IMR-90 (cell line): Measurements from ENCODE around the gene AJAP1. TPM values are rescaled to one million over a fixed set of nuclear protein-coding genes. Genes with fewer than 3 reads are reported as not detected.

Experiments used
- ATAC-seq: fragments of 200-7000 bp; cut with Tn5 transposase; 2 replicates; pipeline ENCODE4 v1.9.1; 2020; ENCODE audit warnings: low read depth, mild to moderate bottlenecking, moderate library complexity
- BruUV-seq: library from RNA; stranded (reverse); fragments of 400-500 nt; replicated peaks from 2 replicates; lab custom pipeline; 2021; lab: Mats Ljungman, UMichigan
- CTCF ChIA-PET: fragments of 300-600 bp; formaldehyde crosslinking; extraction: SDS; loops from one replicate; lab custom pipeline; 2021; ENCODE audit warnings: antibody characterized with exemption; lab: Yijun Ruan, JAX
- POLR2A ChIA-PET: fragments of 300-600 bp; sonication (Branson Sonifier 250); formaldehyde crosslinking; loops from one replicate; lab custom pipeline; 2022; ENCODE audit warnings: antibody characterized with exemption; ENCODE audit not compliant: unreplicated experiment; lab: Charles Lee
- DNase-seq: peaks from one replicate; pipeline ENCODE4 v3.0.0; 2013
- H2AFZ ChIP-seq: replicated peaks from 2 replicates; pipeline ENCODE3; 2013; ENCODE audit warnings: low read length, mild to moderate bottlenecking; ENCODE audit not compliant: poor library complexity
- H2AK5ac ChIP-seq: 2 replicates; pipeline ENCODE4 v1.6.1; 2013; ENCODE audit warnings: low read depth, low read length, inconsistent platforms
- H2AK9ac ChIP-seq: replicated peaks from 2 replicates; pipeline ENCODE3; 2013; ENCODE audit warnings: mild to moderate bottlenecking, low read depth, low read length, moderate library complexity; ENCODE audit not compliant: poor library complexity
- H2BK120ac ChIP-seq: 2 replicates; pipeline ENCODE4 v1.6.1; 2013; ENCODE audit warnings: low read depth, low read length, inconsistent platforms
- H2BK15ac ChIP-seq: 3 replicates; pipeline ENCODE4 v1.6.1; 2013; ENCODE audit warnings: low read depth, low read length, inconsistent platforms
- H2BK20ac ChIP-seq: 2 replicates; pipeline ENCODE4 v1.6.1; 2013; ENCODE audit warnings: low read depth, mild to moderate bottlenecking, inconsistent platforms, low read length, moderate library complexity
- H2BK5ac ChIP-seq: 2 replicates; pipeline ENCODE4 v1.6.1; 2013; ENCODE audit warnings: mild to moderate bottlenecking, low read depth, low read length, inconsistent platforms; ENCODE audit not compliant: poor library complexity, severe bottlenecking
- H3K14ac ChIP-seq: replicated peaks from 2 replicates; pipeline ENCODE4 v1.6.1; 2013; ENCODE audit warnings: low read depth, low read length, inconsistent platforms
- H3K18ac ChIP-seq: 2 replicates; pipeline ENCODE4 v1.6.1; 2013; ENCODE audit warnings: low read depth, low read length, control low read depth
- H3K23ac ChIP-seq: 2 replicates; pipeline ENCODE4 v1.6.1; 2013; ENCODE audit warnings: low read depth, low read length, inconsistent platforms
- H3K27ac ChIP-seq: 2 replicates; pipeline ENCODE4 v1.5.1; 2013; ENCODE audit warnings: mild to moderate bottlenecking, control low read depth, low read length; ENCODE audit not compliant: insufficient read depth
- H3K27me3 ChIP-seq: 2 replicates; pipeline ENCODE4 v1.6.1; 2013; ENCODE audit warnings: low read length; ENCODE audit not compliant: control insufficient read depth, insufficient read depth
- H3K36me3 ChIP-seq: 2 replicates; pipeline ENCODE4 v1.6.1; 2013; ENCODE audit warnings: low read length, mixed read lengths; ENCODE audit not compliant: control insufficient read depth, insufficient read depth
- H3K4ac ChIP-seq: 2 replicates; pipeline ENCODE4 v1.6.1; 2013; ENCODE audit warnings: low read depth, low read length, inconsistent platforms
- H3K4me1 ChIP-seq: 2 replicates; pipeline ENCODE4 v1.6.1; 2013; ENCODE audit warnings: low read length, mixed read lengths; ENCODE audit not compliant: control insufficient read depth, insufficient read depth
- H3K4me2 ChIP-seq: 2 replicates; pipeline ENCODE4 v1.6.1; 2013; ENCODE audit warnings: low read depth, mild to moderate bottlenecking, control low read depth, low read length, moderate library complexity
- H3K4me3 ChIP-seq: 2 replicates; pipeline ENCODE4 v1.5.1; 2013; ENCODE audit warnings: low read depth, mild to moderate bottlenecking, control low read depth, low read length, moderate library complexity; ENCODE audit not compliant: insufficient read depth
- H3K56ac ChIP-seq: 2 replicates; pipeline ENCODE4 v1.6.1; 2013; ENCODE audit warnings: low read length, inconsistent platforms; ENCODE audit not compliant: insufficient read depth; ENCODE audit errors: extremely low read depth
- H3K79me1 ChIP-seq, 2 experiments: 2 replicates each; pipeline ENCODE4 v1.6.1; 2013; ENCODE audit warnings: low read length in 2 of 2, inconsistent platforms in 1 of 2, low read depth in 1 of 2
- H3K9ac ChIP-seq: 2 replicates; pipeline ENCODE4 v1.6.1; 2013; ENCODE audit warnings: low read depth, low read length, control low read depth
- H3K9me1 ChIP-seq: 2 replicates; pipeline ENCODE4 v1.6.1; 2013; ENCODE audit warnings: low read length, inconsistent platforms; ENCODE audit not compliant: insufficient read depth
- H3K9me3 ChIP-seq: 2 replicates; pipeline ENCODE4 v1.6.1; 2013; ENCODE audit warnings: low read length; ENCODE audit not compliant: control insufficient read depth, insufficient read depth
- H4K20me1 ChIP-seq: 2 replicates; pipeline ENCODE4 v1.6.1; 2013; ENCODE audit warnings: low read length, inconsistent platforms; ENCODE audit not compliant: insufficient read depth
- H4K5ac ChIP-seq: 2 replicates; pipeline ENCODE4 v1.6.1; 2013; ENCODE audit warnings: mild to moderate bottlenecking, low read depth, low read length, control low read depth
- H4K8ac ChIP-seq, 2 experiments: 2 replicates each; pipeline ENCODE4 v1.6.1; 2013; ENCODE audit warnings: low read depth in 2 of 2, low read length in 2 of 2, control low read depth in 1 of 2, inconsistent platforms in 1 of 2
- H4K91ac ChIP-seq: 2 replicates; pipeline ENCODE4 v1.6.1; 2013; ENCODE audit warnings: low read depth, low read length, inconsistent platforms; ENCODE audit not compliant: insufficient read depth
- ELK1 ChIP-seq: fragments of 150-350 bp; IDR thresholded peaks from 2 replicates; pipeline ENCODE4 v1.6.1; 2016; ENCODE audit warnings: low read depth, mild to moderate bottlenecking, low read length, moderate library complexity, borderline replicate concordance
- FOS ChIP-seq: fragments of 150-350 bp; IDR thresholded peaks from 2 replicates; pipeline ENCODE4 v1.6.1; 2016; ENCODE audit warnings: low read depth, low read length
- POLR2A ChIP-seq: IDR thresholded peaks from 2 replicates; pipeline ENCODE4 v1.6.1; 2012; ENCODE audit warnings: mild to moderate bottlenecking, low read depth, low read length
- WGBS, 2 experiments: methylation state at CpG; one replicate each; pipeline versions ENCODE4 v1.1.5 to v1.1.7; 2013; ENCODE audit warnings: missing lambda C conversion rate in 2 of 2; ENCODE audit not compliant: insufficient read length in 1 of 2; ENCODE audit errors: extremely low coverage in 2 of 2; 5-methylcytosine and 5-hydroxymethylcytosine counted together
- dilution Hi-C: fragments of 300-500 bp; cut with HindIII; formaldehyde crosslinking; loops from one replicate; pipeline ENCODE4 v1.14.3; 2018; ENCODE audit warnings: low sequenced_read_pairs; ENCODE audit not compliant: unreplicated experiment
- in situ Hi-C: fragments of 300-500 bp; cut with MboI; formaldehyde crosslinking; loops from 3 replicates; pipeline ENCODE4 v1.14.3; 2019; ENCODE audit warnings: low sequenced_read_pairs, inconsistent platforms, mixed read lengths
- intact Hi-C: fragments of 100-400 bp; cut with micrococcal nuclease; formaldehyde crosslinking; loops from 2 replicates; pipeline ENCODE4 v1.10.0; 2022
- polyA plus RNA-seq, 3 experiments: library from polyadenylated mRNA; depleted of rRNA; stranded (reverse); fragments of >200 nt; gene quantifications; 2 replicates each; pipeline ENCODE4 v1.2.3, GENCODE V29; 2012; ENCODE audit warnings: low replicate concordance in 1 of 3
- total RNA-seq: library from RNA; depleted of rRNA; stranded (reverse); fragments of >200 nt; gene quantifications from 2 replicates; pipeline ENCODE4 v1.2.3, GENCODE V29; 2012
- TF ChIP-seq, protein P1 (sequence below): conservative IDR thresholded peaks from 2 replicates; pipeline ENCODE4 v1.5.1; 2012; ENCODE audit warnings: mild to moderate bottlenecking, low read depth, low read length, improper control_type of control experiment

Gene AJAP1
- total and polyA plus RNA-seq, 2 of the 4 experiments (the other 2 are of a cell fraction), result under 0.01 to 0.02 TPM

DNA sequence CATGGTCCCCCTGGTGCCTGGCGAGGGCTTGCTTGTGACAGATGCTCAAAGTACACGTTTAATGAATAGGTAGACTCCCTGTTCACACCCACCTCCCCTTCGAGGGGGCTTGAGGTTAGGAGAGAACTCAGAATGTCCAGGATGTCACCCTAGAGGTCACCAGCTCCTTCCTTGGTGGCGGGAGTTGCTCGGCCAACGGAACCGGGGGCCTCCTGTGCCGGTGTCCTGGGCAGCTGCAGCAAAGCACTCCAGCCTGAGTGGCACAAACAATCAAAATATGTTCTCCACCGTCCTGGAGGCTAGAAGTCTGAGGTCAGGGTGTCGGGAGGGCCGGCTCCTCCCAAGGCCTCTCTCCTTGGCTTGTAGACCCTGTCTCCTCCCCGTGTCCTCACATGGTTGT is 71.0 kb downstream of the AJAP1 start:
- Histone ChIP-seq H3K4me1 (no peaks in the 10 kb centered on the region), H3K4me2 (no peak overlapping the region), H3K23ac (no peak overlapping the region), H4K91ac (no peak overlapping the region), H2AK9ac (no peak overlapping the region), H3K9me1 (no peaks in the 10 kb centered on the region), H2BK120ac (no peak overlapping the region), H3K4ac (no peak overlapping the region), H3K79me1 (no peaks in the 10 kb centered on the region), H4K8ac (no peak overlapping the region), H2AK5ac (no peak overlapping the region), H4K20me1 (no peaks in the 10 kb centered on the region), H3K9ac (no peak overlapping the region), H3K56ac (no peak overlapping the region), H2BK5ac (no peak overlapping the region), H3K27me3 (no peaks in the 10 kb centered on the region), H4K5ac (no peak overlapping the region), H2BK20ac (no peak overlapping the region), H2BK15ac (no peak overlapping the region), H3K14ac (no peak overlapping the region), H3K36me3 (no peaks in the 10 kb centered on the region), H3K4me3 (no peak overlapping the region), H3K9me3 (peaks cover 79% of the 10 kb centered on the region), H3K18ac (no peak overlapping the region), H2AFZ (no peak overlapping the region), H3K27ac (no peak overlapping the region)
- in situ Hi-C loops, result no loop called here
- intact Hi-C loops, result no loop called here
- ChIA-PET CTCF (no interaction called here), POLR2A (no interaction called here)
- WGBS, 2 experiments, result 80% methylated on average over 1 of the region's 12 CpGs; no CpG with 5 or more reads in 1 of the 2 experiments
- TF ChIP-seq ELK1 (no peak), POLR2A (no peak), FOS (no peak)
- TF ChIP-seq, protein P1, sequence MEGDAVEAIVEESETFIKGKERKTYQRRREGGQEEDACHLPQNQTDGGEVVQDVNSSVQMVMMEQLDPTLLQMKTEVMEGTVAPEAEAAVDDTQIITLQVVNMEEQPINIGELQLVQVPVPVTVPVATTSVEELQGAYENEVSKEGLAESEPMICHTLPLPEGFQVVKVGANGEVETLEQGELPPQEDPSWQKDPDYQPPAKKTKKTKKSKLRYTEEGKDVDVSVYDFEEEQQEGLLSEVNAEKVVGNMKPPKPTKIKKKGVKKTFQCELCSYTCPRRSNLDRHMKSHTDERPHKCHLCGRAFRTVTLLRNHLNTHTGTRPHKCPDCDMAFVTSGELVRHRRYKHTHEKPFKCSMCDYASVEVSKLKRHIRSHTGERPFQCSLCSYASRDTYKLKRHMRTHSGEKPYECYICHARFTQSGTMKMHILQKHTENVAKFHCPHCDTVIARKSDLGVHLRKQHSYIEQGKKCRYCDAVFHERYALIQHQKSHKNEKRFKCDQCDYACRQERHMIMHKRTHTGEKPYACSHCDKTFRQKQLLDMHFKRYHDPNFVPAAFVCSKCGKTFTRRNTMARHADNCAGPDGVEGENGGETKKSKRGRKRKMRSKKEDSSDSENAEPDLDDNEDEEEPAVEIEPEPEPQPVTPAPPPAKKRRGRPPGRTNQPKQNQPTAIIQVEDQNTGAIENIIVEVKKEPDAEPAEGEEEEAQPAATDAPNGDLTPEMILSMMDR, result no peak
- no peak for DNase-seq
- dilution Hi-C loops, result no loop called here
- no peak for ATAC-seq
- BruUV-seq, result no TSS peak
